HCT116 (cell line): ENCODE results near the gene GPHN. TPM values are rescaled to one million over a fixed set of nuclear protein-coding genes. Genes with fewer than 3 reads are reported as not detected.

Experiments
- ATAC-seq: fragments of 200-7000 bp; cut with Tn5 transposase; 2 replicates; pipeline ENCODE4 v1.9.1; 2020; ENCODE audit warnings: mild to moderate bottlenecking, moderate library complexity
- BruUV-seq: library from RNA; stranded (reverse); fragments of 400-500 nt; replicated peaks from 2 replicates; lab custom pipeline; 2021; lab: Mats Ljungman, UMichigan
- CTCF ChIA-PET: fragments of 300-600 bp; sonication (Branson Sonifier 250); formaldehyde crosslinking; loops from one replicate; lab custom pipeline; 2021; ENCODE audit warnings: antibody characterized with exemption; lab: Charles Lee
- POLR2A ChIA-PET: fragments of 300-600, 350-600 bp; sonication (Branson Sonifier 250); formaldehyde crosslinking; loops from one replicate; lab custom pipeline; 2021; ENCODE audit warnings: antibody characterized with exemption; lab: Charles Lee
- RAD21 ChIA-PET, 2 experiments: fragments of 300-600 bp; sonication (Branson Sonifier 250); formaldehyde crosslinking; loops; one replicate each; lab custom pipeline; 2023; ENCODE audit warnings: low total read pairs in 2 of 2; ENCODE audit not compliant: uncharacterized antibody in 2 of 2, unreplicated experiment in 2 of 2, low non-redundant PET in 1 of 2; lab: Charles Lee
- DNase-seq: peaks from one replicate; pipeline ENCODE4 v3.0.0-alpha.2; 2010; ENCODE audit warnings: low read depth, low spot score
- H2AFZ ChIP-seq: fragments of 200-600 bp; shearing (Covaris generic), sonication (generic); 2 replicates; pipeline ENCODE4 v1.6.1; 2017; ENCODE audit warnings: low read depth, mixed run types, mixed read lengths, antibody characterized with exemption, low read length; ENCODE audit not compliant: poor library complexity, severe bottlenecking
- H3K27ac ChIP-seq: 2 replicates; pipeline ENCODE4 v1.5.1; 2012; ENCODE audit warnings: low read depth, low read length
- H3K27me3 ChIP-seq: fragments of 200-600 bp; sonication (generic); 2 replicates; pipeline ENCODE4 v1.6.1; 2016; ENCODE audit warnings: mixed run types, low read length, mixed read lengths; ENCODE audit not compliant: insufficient read depth
- H3K36me3 ChIP-seq, 2 experiments: fragments of 200-500 bp in 1 of 2; fragments of 200-600 bp in 1 of 2; sonication (Bioruptor generic) in 1 of 2; sonication (generic) in 1 of 2; 2 replicates each; pipeline versions ENCODE4 v1.5.1 to v1.6.1; 2014 to 2016; ENCODE audit warnings: low read length in 2 of 2, inconsistent platforms in 1 of 2, mixed read lengths in 1 of 2, mixed run types in 1 of 2; ENCODE audit not compliant: insufficient read depth in 2 of 2, control insufficient read depth in 1 of 2
- H3K4me1 ChIP-seq, 2 experiments: fragments of 200-600 bp in 1 of 2; sonication (generic) in 1 of 2; 2 replicates each; pipeline versions ENCODE4 v1.5.1 to v1.6.1; 2012 to 2017; ENCODE audit warnings: low read length in 2 of 2, inconsistent platforms in 1 of 2, mild to moderate bottlenecking in 1 of 2, mixed read lengths in 1 of 2, mixed run types in 1 of 2, moderate library complexity in 1 of 2; ENCODE audit not compliant: insufficient read depth in 2 of 2, control insufficient read depth in 1 of 2
- H3K4me2 ChIP-seq: fragments of 200-600 bp; sonication (generic); 2 replicates; pipeline ENCODE4 v1.6.1; 2017; ENCODE audit warnings: mixed run types, low read length, mixed read lengths
- H3K4me3 ChIP-seq, 2 experiments: fragments of 200-600 bp in 1 of 2; sonication (generic) in 1 of 2; replicated peaks in 1 of 2; 2 replicates each; pipeline ENCODE4 v1.5.1; 2011 to 2016; ENCODE audit warnings: low read length in 2 of 2, control low read depth in 1 of 2, low read depth in 1 of 2, mild to moderate bottlenecking in 1 of 2, mixed read lengths in 1 of 2, mixed run types in 1 of 2
- H3K79me2 ChIP-seq: fragments of 200-600 bp; sonication (generic); 2 replicates; pipeline ENCODE4 v1.6.1; 2017; ENCODE audit warnings: mild to moderate bottlenecking, mixed run types, low read length, moderate library complexity, mixed read lengths; ENCODE audit not compliant: insufficient read depth
- H3K9ac ChIP-seq: fragments of 200-600 bp; sonication (generic); 2 replicates; pipeline ENCODE4 v1.6.1; 2016; ENCODE audit warnings: low read length, mixed read lengths
- H3K9me2 ChIP-seq: fragments of 200-600 bp; sonication (generic), shearing (Covaris generic); 2 replicates; pipeline ENCODE4 v1.6.1; 2017; ENCODE audit warnings: mixed run types, mild to moderate bottlenecking, moderate library complexity; ENCODE audit not compliant: insufficient read depth
- H3K9me3 ChIP-seq, 2 experiments: fragments of 200-500 bp in 1 of 2; fragments of 200-600 bp in 1 of 2; sonication (Bioruptor generic) in 1 of 2; sonication (generic) in 1 of 2; 2 replicates each; pipeline ENCODE4 v1.6.1; 2014 to 2017; ENCODE audit warnings: low read length in 2 of 2, mixed read lengths in 2 of 2, inconsistent platforms in 1 of 2, low read depth in 1 of 2, mild to moderate bottlenecking in 1 of 2, mixed run types in 1 of 2, moderate library complexity in 1 of 2; ENCODE audit not compliant: control insufficient read depth in 1 of 2, insufficient read depth in 1 of 2
- H4K20me1 ChIP-seq: fragments of 200-600 bp; sonication (generic), shearing (Covaris generic); 2 replicates; pipeline ENCODE4 v1.6.1; 2017; ENCODE audit warnings: mixed run types, mild to moderate bottlenecking, moderate library complexity; ENCODE audit not compliant: insufficient read depth
- CEBPB ChIP-seq: IDR thresholded peaks from 2 replicates; pipeline ENCODE4 v1.6.1; 2012; ENCODE audit warnings: low read depth
- EGR1 ChIP-seq: IDR thresholded peaks from 2 replicates; pipeline ENCODE4 v1.6.1; 2012; ENCODE audit warnings: low read depth
- EZH2 ChIP-seq: fragments of 200-600 bp; sonication (generic); IDR thresholded peaks from 2 replicates; pipeline ENCODE4 v1.6.1; 2017; ENCODE audit warnings: antibody characterized with exemption, mixed run types
- JUND ChIP-seq: IDR thresholded peaks from 2 replicates; pipeline ENCODE4 v1.6.1; 2012
- POLR2A ChIP-seq: IDR thresholded peaks from 2 replicates; pipeline ENCODE4 v1.7.0; 2011; ENCODE audit warnings: borderline replicate concordance; ENCODE audit not compliant: insufficient read depth, insufficient read length; ENCODE audit errors: extremely low read depth
- YY1 ChIP-seq: IDR thresholded peaks from 2 replicates; pipeline ENCODE4 v1.6.1; 2011; ENCODE audit warnings: low read length, low read depth, moderate library complexity, mild to moderate bottlenecking; ENCODE audit not compliant: insufficient replicate concordance; ENCODE audit errors: extremely low read depth
- intact Hi-C: fragments of 100-400 bp; cut with micrococcal nuclease; formaldehyde crosslinking; loops from 2 replicates; pipeline ENCODE4 v1.10.0; 2022
- total RNA-seq: library from RNA; stranded (reverse); gene quantifications from one replicate; pipeline ENCODE4 v1.2.1, GENCODE V29; 2021; ENCODE audit not compliant: unreplicated experiment
- TF ChIP-seq, protein P1 (sequence below): IDR thresholded peaks from 2 replicates; pipeline ENCODE4 v1.6.1; 2011; ENCODE audit warnings: mild to moderate bottlenecking, low read length, moderate library complexity; ENCODE audit not compliant: insufficient replicate concordance; ENCODE audit errors: extremely low read depth

The GPHN gene
- total RNA-seq, 1 experiment from 2014 or later: 43.8 TPM

DNA sequence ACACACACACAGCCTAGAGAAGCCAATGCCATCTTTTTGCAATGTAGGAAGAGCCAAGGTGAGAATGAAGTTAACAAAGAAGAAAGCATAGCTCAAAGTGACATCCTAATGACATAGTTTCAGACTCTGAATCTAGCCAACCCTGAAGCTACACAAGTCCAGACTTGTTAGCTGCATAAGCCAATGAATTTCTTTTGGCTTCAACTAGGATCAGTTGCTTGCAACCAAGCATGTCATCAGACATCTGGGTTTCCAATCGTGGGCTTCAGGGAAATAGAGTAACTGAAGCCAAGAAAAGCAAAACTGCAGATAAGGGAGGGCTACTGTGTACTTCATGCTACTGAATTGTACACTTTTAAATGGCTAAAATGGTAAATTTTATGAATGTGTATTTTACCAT lies 4.4 kb upstream of the GPHN start:
- Histone ChIP-seq H3K79me2 (peaks cover 3% of the 10 kb centered on the region; the same call in 1 of the 2 replicates), H3K4me1 (peaks cover 7 to 12% of the 10 kb centered on the region in 2 experiments; a peak in 2 of 4 replicates), H2AFZ (no peak overlapping the region), H3K4me2 (no peak overlapping the region), H3K9me3 (no peaks in the 10 kb centered on the region), H3K9me2 (no peaks in the 10 kb centered on the region), H3K9ac (no peak overlapping the region), H3K27ac (no peak overlapping the region), H3K4me3 (no peak overlapping the region), H3K27me3 (no peaks in the 10 kb centered on the region), H4K20me1 (no peaks in the 10 kb centered on the region), H3K36me3 (no peaks in the 10 kb centered on the region)
- ATAC-seq (no peak), DNase-seq (no peak)
- no TSS peak for BruUV-seq
- ChIA-PET CTCF (no interaction called here), RAD21 (no interaction called here), POLR2A (no interaction called here)
- TF ChIP-seq, protein P1, sequence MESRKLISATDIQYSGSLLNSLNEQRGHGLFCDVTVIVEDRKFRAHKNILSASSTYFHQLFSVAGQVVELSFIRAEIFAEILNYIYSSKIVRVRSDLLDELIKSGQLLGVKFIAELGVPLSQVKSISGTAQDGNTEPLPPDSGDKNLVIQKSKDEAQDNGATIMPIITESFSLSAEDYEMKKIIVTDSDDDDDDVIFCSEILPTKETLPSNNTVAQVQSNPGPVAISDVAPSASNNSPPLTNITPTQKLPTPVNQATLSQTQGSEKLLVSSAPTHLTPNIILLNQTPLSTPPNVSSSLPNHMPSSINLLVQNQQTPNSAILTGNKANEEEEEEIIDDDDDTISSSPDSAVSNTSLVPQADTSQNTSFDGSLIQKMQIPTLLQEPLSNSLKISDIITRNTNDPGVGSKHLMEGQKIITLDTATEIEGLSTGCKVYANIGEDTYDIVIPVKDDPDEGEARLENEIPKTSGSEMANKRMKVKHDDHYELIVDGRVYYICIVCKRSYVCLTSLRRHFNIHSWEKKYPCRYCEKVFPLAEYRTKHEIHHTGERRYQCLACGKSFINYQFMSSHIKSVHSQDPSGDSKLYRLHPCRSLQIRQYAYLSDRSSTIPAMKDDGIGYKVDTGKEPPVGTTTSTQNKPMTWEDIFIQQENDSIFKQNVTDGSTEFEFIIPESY: no peak
- intact Hi-C loops: no loop called here

DNA sequence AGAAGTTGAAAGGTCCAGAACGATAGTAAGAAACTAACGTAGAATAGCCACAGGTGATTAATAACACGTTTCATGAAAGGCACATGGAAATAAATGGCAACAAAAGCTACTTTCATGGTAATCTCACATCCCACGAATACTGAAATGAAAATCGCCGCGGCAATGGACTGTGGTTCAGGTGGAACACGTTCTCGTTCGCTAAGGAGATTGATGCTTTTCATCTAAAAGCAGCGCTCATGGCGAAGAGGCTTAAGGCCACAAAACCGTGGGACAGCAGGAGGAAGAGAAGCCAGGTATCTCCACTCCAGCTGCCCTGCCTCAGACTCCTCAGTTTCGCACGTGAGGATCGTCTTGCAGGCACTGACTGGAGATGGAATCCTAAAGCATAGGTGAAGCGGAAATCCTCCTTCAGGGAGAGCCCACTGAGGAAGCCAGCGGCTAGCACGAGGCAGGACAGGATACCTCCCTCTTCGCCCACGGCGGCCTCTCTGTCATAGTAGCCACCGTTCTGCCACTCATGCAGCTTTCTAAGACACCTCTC lies 696 bp upstream of the GPHN start:
- Histone ChIP-seq H3K27ac (peak overlapping the region; percentile 96), H3K27me3 (no peaks in the 10 kb centered on the region), H3K9me2 (no peaks in the 10 kb centered on the region), H3K9me3 (no peaks in the 10 kb centered on the region), H3K4me2 (peak overlapping the region; percentile 91), H4K20me1 (peaks cover 18% of the 10 kb centered on the region; the same call in 1 of the 2 replicates)
- TSS peak; percentile 71 for BruUV-seq
- DNase-seq: peak; percentile 34
- peak; percentile 4 for TF ChIP-seq POLR2A
- TF ChIP-seq EGR1: no peak
- TF ChIP-seq YY1: no peak
- TF ChIP-seq JUND: no peak
- TF ChIP-seq CEBPB: no peak
- TF ChIP-seq EZH2: no peak
- TF ChIP-seq, all 23 proteins: peak for 1
- peaks cover 40% of the 10 kb centered on the region for H3K79me2 ChIP-seq
- ChIA-PET CTCF (interaction anchor here (0.9 to 1.0 kb wide), 3 partner anchors 8 to 852 kb away, joined by 3 to 6 read pairs (median 4); partner anchors contain the start of gene ATP6V1D), RAD21 (no interaction called here), POLR2A (interaction anchor here (0.9 kb wide), 2 partner anchors 13 to 425 kb away, joined by 3 to 6 read pairs; no protein-coding TSS in a partner anchor)
- peak overlapping the region; percentile 90 for H3K9ac ChIP-seq
- intact Hi-C loops: loop anchor here (5.0 kb wide), 1 partner anchor 735 kb away; the partner anchor contains the start of gene PALS1
- H3K4me1 ChIP-seq: peaks cover 11 to 21% of the 10 kb centered on the region in 2 experiments; a peak in 2 of 4 replicates
- H3K36me3 ChIP-seq: no peaks in the 10 kb centered on the region
- peak overlapping the region; percentile 50 for H2AFZ ChIP-seq
- peak; percentile 34 for ATAC-seq
- H3K4me3 ChIP-seq: peak overlapping the region; percentile 82 to 92
